OCI-M1 (cell line): Measurements from ENCODE around the gene SLC8A2.

ENCODE experiments used
- DNase-seq: peaks from one replicate; lab custom pipeline; 2025; lab: John Stamatoyannopoulos, UW

Gene SLC8A2

DNA sequence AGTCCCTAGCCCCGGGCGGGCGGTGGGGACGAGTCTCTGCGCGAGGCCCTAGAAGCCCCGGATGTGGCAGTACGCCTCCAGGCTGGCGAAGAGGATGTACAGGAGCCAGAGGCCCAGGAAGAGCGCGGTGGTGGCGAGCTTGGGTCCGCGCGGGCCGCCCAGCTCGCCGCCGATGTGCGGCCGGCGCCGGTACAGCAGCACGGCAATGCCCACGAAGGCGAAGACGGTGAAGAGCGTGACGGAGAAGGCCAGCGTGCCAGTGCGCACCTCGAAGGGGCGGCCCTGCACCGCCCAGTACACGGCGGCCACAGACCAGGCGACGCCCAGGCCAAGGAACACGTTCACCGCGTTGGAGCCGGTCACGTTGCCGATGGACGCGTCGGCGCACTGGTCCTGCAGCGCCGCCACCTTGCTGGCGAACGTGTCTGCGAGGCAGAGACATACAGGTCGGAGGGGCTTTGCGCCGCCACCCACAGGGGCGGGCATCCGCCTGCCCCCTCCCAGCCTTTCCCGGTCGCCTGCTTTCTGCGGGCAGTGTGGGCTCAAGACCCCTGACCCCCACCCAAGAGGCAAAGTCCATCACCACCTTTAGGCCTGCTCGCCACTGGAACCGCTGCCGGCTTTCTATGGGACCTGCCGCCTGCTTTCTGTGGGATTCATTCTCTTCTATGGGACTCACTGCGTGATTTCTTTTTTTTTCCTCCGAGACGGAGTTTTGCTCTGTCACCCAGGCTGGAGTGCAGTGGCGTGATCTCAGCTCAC lies 41.5 kb downstream of the SLC8A2 start:
- no peak for DNase-seq

DNA sequence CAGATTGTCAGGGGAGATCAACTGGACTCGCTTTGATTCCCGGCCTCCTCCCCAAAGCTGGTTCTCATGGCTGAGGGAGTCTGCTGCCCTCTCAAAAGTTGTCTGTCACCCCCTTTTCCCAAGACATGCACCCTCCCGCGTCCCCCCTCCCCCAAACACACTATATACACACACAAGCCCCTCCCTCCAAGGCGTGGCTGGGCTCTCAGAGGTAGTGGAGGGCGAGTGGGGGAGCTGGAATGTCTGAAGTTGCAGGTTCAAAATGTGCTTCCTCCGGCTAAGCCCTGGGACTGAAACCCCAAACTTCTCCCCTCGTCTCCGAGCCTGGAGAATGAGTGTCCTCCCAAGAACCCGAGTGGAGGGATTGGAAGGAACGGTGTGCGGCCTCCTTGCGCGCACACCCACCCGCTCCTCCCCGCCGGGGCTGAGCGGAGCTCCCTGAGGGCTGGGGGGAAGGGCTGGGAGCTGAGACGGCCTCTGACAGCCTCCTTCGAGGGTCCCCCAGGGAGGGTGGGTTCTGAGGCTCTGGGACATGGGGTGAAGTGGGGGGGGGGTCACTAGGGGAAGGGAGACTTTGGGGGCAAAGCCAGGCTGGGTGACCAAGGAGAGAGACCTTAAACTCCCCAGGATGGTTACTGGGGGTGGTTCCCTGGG lies 42.4 kb downstream of the SLC8A2 start:
- no peak for DNase-seq

DNA sequence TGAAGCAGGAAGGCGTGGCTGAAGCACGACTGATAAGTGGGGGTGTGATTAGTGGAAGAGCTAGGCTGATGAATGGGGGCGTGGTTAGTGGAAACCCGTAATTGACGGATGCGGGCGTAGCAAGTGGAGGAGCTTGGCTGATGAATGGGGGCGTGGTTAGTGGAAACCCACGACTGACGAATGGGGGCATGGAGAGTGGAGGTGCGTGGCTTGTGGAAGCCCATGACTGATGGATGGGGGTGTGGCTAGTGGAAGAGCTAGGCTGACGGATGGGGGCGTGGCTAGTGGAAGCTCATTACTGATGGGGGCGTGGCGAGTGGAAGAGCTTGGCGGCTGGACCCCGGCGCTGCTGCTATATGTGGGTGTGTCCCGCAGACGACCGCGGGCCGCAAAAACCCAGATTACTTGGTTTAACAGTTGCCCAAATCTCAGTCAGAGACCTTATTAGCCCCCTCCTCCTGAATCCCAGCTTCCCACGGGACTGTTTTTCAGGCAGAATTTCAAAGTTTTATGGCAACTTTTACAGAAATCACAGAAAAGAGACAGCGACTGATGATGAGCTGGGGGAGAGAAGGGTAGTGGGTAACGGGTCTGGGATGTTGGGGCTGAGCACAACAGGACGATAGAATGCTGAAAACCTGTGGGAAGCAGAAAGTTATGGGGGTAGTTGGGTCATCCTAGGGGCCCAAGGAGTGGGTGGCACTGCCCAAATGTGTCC lies 43.4 kb downstream of the SLC8A2 start:
- peak; percentile 100 for DNase-seq

DNA sequence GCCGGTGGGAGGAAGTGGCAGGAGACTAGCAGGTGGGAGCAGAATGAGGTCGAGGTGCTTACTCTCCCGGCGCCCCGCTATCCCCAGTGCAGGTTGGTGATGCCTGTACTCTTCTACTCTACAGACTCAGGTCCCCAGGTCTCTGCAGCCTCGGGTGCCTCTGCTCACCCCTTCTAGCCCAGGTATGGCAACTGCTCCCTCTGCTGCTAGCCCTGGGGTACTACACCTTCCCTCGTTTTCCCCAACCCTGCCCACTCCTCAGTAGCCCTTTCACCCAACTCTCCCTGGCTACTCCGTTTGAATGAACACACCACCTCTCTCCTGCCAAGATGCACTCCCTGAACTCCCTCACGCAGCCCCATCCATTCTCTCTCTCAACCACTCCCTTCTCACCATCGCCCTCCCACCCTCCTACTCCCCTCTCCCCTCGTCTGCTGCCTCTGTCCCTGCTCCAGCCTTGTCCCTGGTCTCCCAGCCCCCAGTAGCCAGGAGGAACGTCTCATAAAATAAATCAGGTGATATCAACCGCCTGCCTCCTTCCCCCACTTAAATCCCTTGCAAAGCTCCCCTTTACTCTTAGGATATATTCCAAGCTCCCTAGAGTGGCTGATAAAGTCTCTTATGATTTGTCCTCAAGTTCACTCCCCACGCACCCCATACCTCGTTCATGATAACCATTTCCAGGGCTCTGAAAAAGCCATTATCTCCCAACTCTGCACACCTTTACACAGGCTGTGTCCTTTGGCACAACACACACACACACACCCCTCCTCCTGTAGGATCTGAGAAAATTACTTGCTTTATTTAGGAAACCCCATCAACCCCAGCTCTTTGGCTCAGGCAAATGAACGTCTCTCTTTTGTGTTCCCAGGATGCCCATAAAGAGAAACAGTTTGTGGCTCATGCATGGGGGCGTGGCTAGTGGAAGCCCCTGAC lies 44.2 kb downstream of the SLC8A2 start:
- DNase-seq: peak; percentile 90

DNA sequence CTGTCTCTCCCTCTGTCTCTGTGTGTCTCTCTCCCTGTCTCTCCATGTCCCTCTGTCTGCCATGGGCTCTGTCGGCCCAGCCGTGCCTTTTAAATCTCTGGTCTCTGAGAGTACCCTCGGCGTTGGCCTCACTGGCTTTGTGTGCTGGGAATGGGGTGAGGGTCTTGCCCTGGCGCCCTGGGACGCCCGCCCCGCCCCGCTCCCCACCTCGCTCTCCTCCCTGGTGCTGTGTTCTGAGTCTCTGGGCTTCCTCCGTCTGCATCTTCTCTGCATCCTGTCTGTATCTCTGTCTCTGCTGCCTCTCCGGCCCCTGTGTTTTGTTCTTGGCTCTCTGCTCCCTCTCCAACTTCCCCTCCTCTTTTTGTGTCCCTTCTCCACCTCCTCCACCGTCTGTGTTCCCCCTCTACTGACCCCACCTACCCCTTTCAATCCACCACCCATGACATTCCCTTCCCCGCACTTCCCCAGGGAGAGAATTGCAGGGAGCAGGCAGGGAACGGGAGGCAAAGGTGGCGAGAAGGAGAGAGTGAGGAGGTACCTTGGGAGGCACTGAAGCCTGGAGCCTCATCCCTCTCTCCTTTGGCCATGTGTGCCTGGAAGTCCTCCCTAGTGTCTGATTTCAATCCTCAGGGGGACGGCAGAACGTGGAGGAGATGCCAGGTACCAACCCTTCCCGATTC lies 48.4 kb downstream of the SLC8A2 start:
- DNase-seq: no peak

DNA sequence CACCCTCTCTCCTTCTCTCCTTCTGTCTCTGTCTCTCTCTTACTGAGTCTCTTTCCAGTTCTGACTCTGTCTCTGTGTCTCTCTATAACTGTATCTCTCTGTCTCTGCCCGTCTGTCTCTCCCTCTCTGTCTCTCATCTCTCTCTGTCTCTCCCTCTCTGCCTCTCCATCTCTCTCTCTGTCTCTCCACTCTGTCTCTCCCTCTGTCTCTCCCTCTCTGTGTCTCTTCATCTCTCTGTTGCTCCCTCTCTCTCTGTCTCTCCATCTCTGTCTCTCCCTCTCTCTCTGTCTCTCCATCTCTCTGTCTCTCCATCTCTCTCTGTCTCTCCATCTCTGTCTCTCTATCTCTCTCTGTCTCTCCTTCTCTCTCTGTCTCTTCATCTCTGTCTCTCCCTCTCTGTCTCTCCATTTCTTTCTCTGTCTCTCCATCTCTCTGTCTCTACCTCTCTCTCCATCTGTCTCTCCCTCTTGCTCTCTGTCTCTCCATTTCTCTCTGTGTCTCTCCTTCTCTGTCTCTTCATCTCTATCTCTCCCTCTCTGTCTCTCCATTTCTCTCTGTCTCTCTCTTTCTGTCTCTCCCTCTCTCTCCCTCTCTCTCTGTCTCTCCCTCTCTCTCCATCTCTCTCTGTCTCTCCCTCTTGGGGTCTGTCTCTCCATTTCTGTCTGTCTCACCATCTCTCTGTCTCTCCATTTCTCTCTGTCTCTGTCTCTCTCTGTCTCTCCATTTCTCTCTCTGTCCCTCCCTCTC lies 49.1 kb downstream of the SLC8A2 start:
- DNase-seq: no peak

DNA sequence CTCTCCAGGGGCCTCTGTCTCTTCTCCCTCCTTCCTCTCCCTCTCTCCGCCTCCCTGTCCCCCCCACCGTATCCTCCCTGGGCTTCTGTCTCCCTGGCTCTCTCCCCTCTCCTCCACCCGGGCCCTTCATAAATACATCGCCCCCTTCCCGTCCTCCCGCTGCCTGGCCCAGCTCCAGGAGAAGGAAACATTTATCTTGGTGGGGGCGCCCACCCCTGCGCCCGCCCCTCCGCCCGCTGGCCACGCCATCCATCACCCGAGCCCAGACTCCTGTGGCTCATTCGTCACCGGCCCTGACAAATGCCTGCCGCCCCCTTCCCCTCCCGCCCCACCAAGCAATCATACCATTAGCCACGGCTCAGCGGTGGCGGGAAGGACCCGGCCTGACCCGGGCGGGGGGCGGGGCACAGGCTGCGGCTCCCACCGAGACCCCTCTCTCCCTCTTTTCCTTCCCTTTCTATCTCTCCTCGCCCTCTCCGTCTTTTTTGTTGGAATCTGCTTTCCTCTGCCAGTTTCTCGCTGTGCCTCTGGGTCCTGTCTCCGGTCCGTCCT lies 49.8 kb downstream of the SLC8A2 start:
- no peak for DNase-seq

DNA sequence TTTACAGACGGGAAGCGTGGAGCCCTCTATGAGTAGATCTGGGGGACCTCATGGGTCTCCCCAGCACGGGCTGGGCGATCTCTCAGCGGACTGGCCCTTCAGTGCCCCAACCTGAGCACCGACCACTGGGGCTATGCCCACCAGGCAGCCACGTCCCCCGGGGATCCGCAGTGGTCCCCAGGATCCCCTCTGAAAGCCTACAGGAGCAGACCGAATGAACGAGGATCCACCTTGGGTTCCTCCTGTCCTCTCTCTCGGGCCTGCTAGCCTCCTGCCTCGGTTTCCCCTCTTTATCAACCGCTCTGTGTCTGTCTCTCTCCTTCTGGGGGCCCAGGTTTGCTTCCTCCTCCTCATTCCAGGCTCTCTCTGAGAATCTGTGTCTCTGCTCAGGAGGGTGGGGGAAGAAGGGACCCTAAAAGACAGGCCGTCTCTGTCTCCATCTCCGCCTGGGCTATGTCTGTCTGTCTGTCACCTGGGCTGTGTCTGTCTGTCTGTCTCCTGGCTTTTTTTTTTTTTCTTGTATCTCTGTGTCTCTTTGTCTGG lies 50.4 kb downstream of the SLC8A2 start:
- no peak for DNase-seq

DNA sequence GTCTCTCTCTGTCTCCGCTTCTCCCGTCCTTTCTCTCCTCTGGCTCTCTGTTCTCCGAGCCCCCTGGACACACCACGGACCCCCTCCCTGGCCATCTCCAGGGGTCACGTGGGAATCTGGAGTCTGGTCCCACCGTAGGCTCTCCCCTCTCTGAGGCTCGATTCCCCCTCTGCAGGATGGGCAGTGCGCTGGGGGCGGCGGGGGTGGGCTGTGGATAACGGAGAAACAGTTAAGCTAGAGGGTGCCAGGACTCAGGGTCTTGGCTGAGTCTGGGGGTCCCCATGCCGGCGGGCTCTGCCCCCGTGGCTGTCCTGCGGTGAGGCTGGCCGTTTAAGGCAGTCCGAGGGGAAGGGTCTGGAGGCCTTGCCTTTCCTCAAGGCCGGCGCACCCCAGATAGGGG lies 51.9 kb downstream of the SLC8A2 start:
- no peak for DNase-seq

DNA sequence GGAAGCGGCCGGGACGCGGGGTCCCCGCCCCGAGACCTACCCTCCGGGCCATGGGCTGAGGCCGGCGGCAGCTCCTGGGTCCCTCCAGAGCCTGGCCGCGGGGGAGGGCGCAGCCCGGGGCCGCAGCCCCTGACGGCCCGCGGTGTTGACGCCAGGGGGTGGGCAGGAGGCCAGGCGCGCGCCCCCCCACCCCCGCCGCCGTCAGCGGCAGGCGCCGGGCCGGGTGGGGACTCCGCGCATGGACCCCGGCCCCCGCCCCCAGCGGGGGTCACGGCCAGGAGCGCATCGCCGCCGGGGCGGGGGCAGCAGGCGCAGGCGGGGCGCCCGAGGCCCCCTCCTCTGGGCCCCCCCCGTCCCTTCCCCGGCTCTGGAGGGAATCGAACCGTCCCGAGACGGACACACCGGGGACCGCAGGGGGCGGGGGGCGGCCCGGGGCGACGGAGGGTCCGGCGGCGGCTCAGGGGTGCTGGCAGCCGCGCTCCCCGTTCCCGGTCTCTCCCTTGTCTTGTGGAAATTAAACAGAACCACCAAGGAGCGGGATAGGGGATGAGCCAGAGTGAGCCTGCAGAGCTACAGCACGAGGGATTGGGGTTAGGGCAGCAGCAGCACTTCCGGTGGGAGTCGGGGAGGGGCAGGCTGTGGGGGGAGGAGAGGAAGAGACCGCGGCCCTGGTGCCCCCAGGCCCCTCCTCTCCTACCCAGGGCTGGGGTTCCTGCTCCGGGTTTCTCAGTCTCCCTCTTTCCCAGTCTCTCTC lies 52.5 kb downstream of the SLC8A2 start, which contains the start of gene MEIS3:
Gene MEIS3 (minus strand): TSS at position 498 of the 754 bp plus-strand sequence. CDS start 446 bp downstream, at position 52.
- no peak for DNase-seq

DNA sequence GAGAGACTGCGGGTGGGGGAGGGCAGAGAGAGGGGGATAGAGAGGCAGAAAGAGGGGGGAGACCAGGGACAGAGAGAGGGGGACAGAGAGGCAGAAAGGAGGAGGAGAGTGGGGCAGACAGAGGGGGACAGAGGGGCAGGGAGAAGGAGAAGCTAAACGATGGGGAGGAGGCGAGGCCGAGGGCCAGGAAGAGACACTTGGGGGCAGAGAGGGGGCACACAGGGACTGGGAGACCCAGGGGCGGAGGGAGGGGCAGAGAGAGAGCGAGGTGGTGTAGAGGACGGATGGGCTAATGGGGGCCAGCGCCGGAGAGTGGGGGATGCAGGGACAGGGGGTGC lies 53.0 kb downstream of the SLC8A2 start:
- no peak for DNase-seq

DNA sequence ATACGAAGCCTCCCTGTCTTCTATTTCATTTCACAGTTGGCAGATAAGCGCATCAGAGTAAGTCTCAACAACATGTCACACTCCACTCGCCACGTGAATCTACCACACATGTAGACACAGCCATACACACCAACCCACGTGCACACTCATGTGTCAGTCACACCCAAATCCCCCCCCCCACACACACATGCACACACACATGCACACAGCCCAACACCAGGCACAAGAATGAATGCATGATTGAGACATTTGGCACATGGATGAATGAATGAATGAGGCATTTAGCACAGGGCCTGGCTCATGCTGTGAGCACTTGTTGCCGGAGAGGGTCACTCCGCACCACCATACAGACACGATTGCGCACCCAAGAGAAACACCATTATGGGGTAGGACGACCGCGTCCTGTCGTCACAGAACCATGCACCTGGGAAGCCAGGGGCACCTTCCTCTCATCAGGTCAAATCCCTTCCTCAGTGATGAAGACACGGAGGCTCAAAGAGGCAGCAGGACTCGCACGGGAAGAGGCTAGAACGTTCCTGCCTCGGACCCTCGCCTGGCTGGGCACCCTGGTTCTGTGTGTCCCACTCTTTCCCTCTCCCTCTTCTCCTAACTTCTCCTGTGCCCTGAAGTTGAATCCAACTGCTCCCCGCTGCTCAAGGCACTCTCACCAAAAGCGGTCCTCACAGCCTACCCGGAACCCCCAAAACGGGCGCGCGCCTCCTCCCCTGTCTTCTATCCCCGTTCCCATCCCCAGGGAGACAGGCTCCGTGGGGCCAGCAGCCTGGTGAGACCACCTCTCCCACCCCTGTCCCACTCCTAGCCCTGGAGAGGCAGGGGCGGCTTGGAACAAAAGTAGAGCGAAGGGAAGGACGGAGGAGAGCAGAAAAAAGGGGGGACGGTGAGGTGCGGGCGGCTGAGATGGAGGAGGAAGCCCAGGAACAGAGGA lies 53.7 kb downstream of the SLC8A2 start:
- peak; percentile 48 for DNase-seq

DNA sequence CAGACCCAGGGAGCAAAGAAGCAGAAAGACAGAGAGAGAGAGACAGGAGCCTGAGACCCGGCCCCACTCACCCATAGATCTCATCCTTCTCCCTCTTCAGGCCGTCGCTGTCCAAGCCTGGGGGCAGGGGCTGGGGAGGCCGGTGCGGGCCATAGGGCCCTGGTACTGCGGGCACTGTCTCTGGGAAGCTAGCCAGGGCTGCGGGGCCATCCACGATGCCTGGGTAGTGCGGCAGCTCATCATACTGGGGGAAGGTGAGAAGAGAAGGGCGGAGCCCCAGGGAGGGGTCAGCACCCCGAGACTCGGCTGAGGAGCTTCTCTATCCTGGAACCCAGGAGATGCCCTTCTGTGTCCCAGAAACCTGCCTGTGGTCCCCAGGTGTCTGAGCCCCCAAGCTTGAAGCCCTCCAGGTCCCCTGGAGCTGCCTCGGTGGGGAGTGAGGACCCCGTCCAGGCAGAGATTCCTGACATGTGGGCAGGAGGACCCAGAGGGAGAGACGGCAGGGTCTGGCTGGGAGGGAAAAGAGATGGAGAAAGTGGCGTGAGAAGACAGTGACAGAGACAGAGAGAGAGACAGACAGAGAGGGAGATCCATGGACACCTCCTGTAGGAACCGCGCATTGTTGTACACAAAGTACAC lies 54.5 kb downstream of the SLC8A2 start:
- DNase-seq: no peak

DNA sequence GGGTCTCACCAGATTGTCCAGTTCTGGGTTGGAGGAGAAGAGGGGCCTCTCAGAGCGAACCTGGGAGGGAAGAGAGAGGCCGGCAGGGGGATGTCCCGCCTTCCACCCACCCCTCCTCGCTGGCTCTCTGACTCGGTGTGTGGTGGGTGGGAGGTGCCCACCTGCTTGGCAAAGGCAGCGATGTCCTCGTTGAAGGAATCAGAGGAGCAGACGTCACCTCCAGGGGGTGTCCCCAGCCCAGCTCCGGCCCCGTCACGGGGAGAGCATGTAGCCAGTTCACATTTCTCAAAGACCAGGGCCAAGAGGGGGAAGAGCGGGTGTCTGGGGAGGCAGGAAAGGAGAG lies 55.1 kb downstream of the SLC8A2 start:
- no peak for DNase-seq

DNA sequence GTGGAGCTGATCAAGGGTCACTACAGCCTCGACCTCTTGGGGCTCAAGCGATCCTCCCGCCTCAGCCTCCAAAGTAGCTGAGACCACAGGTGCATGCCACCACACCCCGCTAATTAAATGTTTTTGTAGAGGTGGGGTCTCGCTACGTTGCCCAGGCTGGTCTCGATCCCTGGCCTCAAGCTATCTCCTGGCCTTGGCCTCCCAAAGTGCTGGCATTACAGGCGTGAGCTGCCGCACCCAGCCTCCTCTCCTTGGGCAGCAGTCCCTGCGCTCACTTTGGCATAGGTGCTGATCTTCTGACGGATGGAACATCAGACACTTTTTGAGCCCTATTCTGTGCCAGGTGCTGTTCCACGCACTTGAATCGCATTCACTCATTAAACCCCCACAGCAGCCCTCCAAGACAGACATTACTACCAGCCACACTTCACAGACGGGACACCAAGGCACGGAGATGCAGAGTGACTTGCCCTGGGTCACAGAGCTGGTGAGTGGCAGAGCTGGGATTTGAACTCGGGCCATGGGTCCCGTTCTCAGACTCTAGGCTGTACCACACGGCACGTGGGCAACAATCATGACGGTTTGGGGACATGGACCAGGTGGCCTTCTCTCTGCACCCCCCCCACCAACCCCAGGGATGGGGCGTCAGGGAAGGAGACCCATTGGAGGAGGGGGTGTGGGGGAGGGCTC lies 55.6 kb downstream of the SLC8A2 start:
- no peak for DNase-seq

DNA sequence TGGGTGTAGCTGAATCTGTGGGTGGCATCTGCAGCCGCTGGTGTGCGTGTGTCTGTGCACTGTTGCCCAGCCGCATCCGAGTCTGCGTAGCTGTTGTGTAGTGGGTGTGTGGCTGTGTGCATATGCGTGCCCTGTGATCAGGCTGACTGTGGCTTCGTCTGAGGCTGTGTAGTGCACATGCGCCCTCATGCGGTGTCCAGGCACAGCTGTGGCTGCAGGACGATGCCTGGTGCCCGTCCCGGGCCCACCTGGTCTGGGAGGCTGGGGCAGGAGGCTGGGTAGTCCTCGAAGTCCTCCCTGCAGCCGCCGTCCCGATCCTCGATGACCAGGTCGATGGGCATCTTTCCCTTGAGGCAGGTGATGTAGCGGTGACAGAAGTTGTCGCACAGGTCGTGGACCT lies 57.2 kb downstream of the SLC8A2 start:
- peak; percentile 70 for DNase-seq

DNA sequence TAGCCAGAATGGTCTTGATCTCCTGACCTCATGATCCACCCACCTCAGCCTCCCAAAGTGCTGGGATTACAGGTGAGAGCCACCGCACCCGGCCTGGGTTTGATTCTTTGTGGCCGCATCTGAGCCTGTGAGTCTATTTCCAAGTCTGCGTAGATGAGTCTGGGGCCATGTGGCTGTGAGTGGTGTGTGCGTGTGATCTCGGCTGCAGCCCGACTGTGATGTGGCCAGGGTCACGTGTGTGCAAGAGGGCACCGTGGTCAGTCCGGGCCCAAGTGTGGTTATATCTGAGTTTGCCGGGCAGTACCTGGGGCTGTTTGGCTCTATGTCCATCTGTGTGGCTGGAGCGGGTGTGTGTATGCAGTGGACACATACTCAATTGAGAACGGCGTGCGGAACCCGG lies 57.8 kb downstream of the SLC8A2 start:
- DNase-seq: no peak
